Measurements from ENCODE around the gene USH1G.

Gene USH1G

DNA sequence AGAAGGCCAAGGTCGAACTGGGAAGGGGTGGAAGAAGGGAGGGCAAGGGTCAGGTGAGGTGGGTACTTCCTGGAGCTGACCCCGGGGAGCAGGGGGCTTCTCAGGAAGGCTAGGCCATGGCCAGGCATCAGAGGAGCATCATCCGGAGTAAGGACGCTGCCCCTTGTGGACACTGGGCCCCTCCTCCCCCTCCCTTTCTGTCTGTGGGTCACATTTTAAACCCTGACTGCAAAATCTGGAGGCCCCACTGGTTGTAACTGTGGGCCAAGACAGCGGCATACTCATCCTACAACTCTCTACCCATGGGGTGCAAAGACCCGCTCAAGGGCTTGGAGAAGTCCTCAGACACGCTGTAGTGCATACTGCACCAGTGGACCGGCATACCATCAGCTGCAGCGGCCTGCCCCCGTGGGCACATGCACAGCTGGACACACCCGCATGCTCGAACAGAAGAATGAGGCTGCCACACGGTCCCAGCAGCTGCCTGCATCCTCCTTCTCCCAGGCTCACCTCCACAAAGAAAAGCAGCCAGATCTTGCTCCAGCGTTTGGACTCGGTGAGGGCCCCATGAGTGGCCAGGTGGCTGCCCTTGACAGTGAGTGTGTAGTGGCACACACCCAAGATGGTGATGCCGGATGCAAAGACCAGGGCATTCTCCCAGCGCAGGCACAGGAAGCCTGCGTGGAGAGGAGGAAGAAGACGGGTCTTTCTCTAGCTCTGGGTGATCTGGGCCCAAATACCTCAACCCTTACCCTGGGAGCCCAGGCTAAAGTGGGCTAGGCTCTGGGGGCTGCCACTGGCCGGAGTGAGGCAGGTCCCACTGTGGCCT, 30.8 kb downstream of the USH1G start:
- H3K4me3 ChIP-seq (ENCODE audit: control insufficient read depth, low read depth, low read length) = no peak overlapping the region
- TF ChIP-seq, protein P1, sequence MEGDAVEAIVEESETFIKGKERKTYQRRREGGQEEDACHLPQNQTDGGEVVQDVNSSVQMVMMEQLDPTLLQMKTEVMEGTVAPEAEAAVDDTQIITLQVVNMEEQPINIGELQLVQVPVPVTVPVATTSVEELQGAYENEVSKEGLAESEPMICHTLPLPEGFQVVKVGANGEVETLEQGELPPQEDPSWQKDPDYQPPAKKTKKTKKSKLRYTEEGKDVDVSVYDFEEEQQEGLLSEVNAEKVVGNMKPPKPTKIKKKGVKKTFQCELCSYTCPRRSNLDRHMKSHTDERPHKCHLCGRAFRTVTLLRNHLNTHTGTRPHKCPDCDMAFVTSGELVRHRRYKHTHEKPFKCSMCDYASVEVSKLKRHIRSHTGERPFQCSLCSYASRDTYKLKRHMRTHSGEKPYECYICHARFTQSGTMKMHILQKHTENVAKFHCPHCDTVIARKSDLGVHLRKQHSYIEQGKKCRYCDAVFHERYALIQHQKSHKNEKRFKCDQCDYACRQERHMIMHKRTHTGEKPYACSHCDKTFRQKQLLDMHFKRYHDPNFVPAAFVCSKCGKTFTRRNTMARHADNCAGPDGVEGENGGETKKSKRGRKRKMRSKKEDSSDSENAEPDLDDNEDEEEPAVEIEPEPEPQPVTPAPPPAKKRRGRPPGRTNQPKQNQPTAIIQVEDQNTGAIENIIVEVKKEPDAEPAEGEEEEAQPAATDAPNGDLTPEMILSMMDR (conservative IDR thresholded peaks at IDR 0.05; ENCODE audit: control insufficient read depth, insufficient read depth, low read depth, low read length) = no peak
- no peak for DNase-seq (ENCODE audit: low read depth)

DNA sequence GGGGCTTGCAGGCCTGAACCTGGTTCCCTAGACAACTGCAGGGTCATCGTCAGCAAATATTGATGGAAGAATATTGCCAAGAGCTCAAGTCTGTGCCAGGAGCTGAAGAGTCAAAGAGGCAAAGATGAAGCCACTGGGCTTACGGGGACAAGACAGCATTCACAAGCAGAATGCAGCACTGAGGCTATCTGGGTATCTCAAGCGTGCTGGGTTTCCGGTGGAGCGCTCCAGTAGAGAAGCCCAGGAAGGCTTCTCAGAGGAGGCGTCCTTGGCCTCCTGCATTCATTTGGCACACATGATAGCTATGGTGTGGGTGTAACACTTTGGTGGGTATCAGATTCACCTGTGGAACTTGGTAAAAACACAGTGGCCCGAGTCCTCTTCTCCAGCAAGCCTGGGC, 32.5 kb downstream of the USH1G start:
- TF ChIP-seq, protein P1 (conservative IDR thresholded peaks at IDR 0.05; ENCODE audit: control insufficient read depth, insufficient read depth, low read depth, low read length) = no peak
- H3K4me3 ChIP-seq (ENCODE audit: control insufficient read depth, low read depth, low read length) = no peak overlapping the region
- DNase-seq (ENCODE audit: low read depth) = no peak

DNA sequence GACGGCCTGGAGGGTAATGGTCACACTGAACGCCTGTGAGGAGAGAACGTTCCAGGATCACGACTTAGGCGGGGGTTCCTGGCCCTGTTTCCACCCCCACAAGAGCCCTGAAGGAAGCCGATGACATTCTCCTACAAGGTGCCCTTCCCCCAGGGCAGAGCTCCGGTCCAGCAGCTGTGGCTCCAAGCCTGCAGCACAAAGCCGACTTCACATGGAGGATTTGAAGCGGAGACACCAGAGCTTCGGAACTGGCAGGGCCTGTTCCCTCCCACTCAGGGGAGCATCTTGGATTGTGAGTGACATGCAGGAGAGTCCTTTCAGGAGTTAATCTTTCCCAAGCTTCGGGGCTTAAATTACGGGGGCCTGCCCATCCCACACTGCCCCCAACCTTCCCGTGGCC, 34.6 kb downstream of the USH1G start:
- DNase-seq (ENCODE audit: low read depth) = no peak
- H3K4me3 ChIP-seq (ENCODE audit: control insufficient read depth, low read depth, low read length) = no peak overlapping the region
- TF ChIP-seq, protein P1 (conservative IDR thresholded peaks at IDR 0.05; ENCODE audit: control insufficient read depth, insufficient read depth, low read depth, low read length) = no peak

DNA sequence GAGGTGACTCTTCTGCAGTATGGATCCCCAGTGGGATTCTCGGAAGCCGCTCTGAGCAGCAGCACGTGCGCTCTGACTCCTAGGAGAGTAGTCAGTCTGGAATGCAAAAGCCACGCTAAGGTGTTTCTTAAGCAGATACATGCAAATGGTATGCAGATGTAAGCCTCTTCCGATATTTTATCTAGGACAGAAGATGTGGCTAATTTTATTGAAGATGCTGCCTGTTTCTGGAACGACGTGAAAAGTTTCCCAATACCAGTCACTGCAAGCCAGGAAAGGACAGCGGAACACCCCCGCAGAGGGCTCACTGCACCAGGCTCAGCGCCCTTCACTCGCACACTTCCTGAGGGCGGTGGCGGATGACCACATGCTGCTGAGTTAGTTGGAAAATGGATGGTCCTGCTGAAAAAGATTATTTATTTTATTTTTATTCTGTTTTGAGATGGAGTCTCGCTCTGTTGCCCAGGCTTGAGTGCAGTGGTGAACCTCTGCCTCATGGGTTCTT, 39.8 kb downstream of the USH1G start:
- TF ChIP-seq, protein P1 (conservative IDR thresholded peaks at IDR 0.05; ENCODE audit: control insufficient read depth, insufficient read depth, low read depth, low read length) = no peak
- peak; percentile 47 for DNase-seq (ENCODE audit: low read depth)
- H3K4me3 ChIP-seq (ENCODE audit: control insufficient read depth, low read depth, low read length) = no peak overlapping the region

DNA sequence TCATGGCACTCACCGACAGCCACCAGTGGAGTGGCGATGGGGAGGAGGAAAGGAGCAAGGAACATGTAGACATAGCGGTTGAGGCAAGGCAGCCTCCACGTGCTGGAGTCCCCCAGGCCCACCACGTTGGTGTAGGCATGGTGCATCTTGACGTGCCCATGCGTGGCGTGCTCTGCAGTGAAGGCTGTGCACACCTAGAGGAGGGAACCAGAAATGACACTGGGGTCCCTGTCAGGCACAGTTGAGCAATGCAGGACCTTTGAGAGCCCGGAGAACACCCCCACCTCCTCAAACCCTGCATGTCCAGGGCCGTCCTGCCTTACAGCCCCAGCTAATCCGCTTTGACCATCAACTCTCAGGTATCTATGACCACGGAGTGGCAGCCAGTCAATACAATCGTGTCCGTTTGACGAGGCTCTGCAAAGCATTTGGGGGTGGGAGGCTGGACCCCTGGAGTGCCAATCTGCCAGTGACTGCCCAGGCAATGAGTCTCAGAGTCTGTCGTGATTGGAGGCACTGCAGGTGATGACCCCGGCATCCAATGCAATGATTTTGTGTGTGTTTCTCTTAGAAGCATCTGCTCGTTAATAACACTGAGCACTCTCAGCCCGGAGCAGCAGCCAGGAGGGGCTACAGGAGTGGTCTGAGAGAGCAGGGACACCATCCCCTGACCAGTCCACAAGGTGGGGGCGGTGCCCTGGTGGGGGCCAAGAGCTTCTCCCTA, 40.4 kb downstream of the USH1G start:
- TF ChIP-seq, protein P1 (conservative IDR thresholded peaks at IDR 0.05; ENCODE audit: control insufficient read depth, insufficient read depth, low read depth, low read length) = no peak
- no peak overlapping the region for H3K4me3 ChIP-seq (ENCODE audit: control insufficient read depth, low read depth, low read length)
- DNase-seq (ENCODE audit: low read depth) = no peak

DNA sequence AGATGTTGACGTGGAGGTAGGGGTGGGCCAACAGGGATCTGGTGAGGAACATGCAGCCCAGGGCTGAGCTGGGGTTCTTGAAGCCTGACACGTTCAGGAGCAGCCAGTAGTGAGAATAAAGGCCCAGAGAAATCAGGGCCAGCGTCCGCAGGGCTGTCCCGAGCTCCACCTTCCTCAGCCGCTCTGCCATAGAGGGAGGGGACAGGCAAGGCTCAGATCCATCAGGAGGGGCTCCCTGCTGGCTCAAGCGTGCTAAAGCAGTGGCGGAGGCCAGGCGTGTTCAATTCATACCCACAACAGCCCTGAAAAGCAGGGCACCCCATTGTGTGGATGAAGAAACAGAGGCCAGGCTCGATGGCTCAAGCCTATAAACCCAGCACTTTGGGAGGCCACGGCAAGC, 42.0 kb downstream of the USH1G start:
- no peak overlapping the region for H3K4me3 ChIP-seq (ENCODE audit: control insufficient read depth, low read depth, low read length)
- DNase-seq (ENCODE audit: low read depth) = no peak
- TF ChIP-seq, protein P1 (conservative IDR thresholded peaks at IDR 0.05; ENCODE audit: control insufficient read depth, insufficient read depth, low read depth, low read length) = no peak

Data from fibroblast of mammary gland (primary cell).